ENCODE measurements around the gene SLC41A1. TPM values are rescaled to one million over a fixed set of nuclear protein-coding genes. Genes with fewer than 3 reads are reported as not detected.

The SLC41A1 gene
- total RNA-seq, 1 donor from 2014 or later: 44.0 TPM

DNA sequence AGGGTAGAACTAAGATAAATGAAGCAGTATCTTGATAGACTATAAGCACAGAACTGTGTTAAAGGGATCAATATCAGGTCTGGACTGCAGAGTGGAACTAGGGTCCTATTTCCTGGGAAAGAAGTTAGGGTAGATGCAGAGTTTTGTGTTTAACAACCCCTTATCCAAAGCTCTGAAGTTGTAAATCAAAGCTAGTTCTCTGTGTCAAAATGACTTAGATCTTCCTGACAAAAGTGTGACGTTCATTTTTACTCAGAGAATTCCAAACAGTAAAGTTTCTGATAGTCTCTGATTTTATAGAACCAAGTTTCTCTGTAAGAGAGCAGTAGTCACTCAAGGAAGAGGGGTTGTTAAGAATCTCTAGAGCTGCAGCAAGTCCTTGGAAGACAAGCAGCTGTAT, 71.3 kb downstream of the SLC41A1 start:
- no peak for ATAC-seq
- intact Hi-C loops (cut with DNase I): no loop called here
- DNase-seq (ENCODE audit: low spot score): no peak

DNA sequence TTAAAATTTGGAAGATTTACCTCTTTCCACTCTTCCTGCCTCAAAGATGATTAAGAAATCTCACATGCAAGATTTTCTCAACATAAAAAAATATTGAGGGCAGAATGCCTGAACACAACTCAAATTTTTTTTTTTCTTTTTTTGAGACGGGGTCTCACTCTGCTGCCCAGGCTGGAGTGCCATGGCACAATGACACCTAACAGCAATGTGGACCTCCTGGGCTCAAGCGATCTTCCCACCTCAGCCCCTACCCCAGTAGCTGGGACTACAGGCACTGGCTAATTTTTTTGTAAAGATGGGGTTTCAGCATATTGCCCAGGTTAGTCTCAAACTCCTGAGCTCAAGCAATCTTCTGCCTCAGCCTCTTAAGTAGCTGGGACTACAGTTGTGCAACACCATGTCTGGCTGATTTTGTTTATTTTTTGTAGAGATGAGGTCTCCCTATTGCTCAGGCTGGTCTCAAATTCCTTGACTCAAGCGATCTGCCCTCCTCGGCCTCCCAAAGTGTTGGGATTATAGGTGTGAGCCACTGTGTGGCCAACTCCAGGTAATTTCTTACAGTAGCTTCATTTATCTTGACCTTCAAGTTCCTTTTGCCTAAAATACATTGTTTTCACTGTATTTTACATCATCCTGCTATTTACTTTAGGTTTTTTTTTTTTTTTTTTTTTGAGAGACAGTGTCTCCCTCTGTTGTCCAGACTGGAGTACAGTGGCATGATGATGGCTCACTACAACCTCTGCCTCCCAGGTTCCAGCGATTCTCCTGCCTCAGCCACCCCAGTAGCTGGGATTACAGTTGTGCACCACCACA, 73.4 kb downstream of the SLC41A1 start:
- intact Hi-C loops (cut with DNase I): no loop called here
- no peak for DNase-seq (ENCODE audit: low spot score)
- peak; percentile 59 for ATAC-seq

Other genes starting within 250 kb of the SLC41A1 start
- 72.1 TPM for gene ELK4, start 181.2 kb downstream of the SLC41A1 start, total RNA-seq
- 1.3 TPM for gene SLC45A3, start 132.7 kb downstream of the SLC41A1 start, total RNA-seq
- 193 TPM for gene NUCKS1, start 63.0 kb downstream of the SLC41A1 start, total RNA-seq
- gene RAB29, start 37.7 kb downstream of the SLC41A1 start, total RNA-seq: 17.6 TPM
- gene PM20D1, start 36.9 kb upstream of the SLC41A1 start, total RNA-seq: 3.9 TPM
- not detected for gene SLC26A9, start 130.3 kb upstream of the SLC41A1 start, total RNA-seq
- gene RAB7B, start 190.2 kb upstream of the SLC41A1 start, total RNA-seq: 5.1 TPM
- 1.1 TPM for gene CTSE, start 210.7 kb upstream of the SLC41A1 start, total RNA-seq
- 1.2 TPM for gene RHEX, start 240.0 kb upstream of the SLC41A1 start, total RNA-seq

Data from sciatic nerve (tissue), 2 donors.